GM06990 (cell line): Measurements from ENCODE around the gene SRP68.
"Not testable (repeated sequence)": the region's sequence is repeated elsewhere in the genome, so short reads cannot be mapped to it uniquely, and the experiment has no call there.

Experiments
- DNase-seq: peaks from one replicate; pipeline ENCODE4 v3.0.0-alpha.2; 2011; ENCODE audit not compliant: insufficient read length; ENCODE audit errors: extremely low read depth
- H3K27me3 ChIP-seq: replicated peaks from 2 replicates; pipeline ENCODE4 v1.6.0; 2011; ENCODE audit warnings: low read length; ENCODE audit not compliant: control insufficient read depth, insufficient read depth
- H3K36me3 ChIP-seq: 2 replicates; pipeline ENCODE4 v1.5.1; 2011; ENCODE audit warnings: low read length; ENCODE audit not compliant: control insufficient read depth, insufficient read depth
- H3K4me3 ChIP-seq: replicated peaks from 2 replicates; pipeline ENCODE4 v1.5.1; 2011; ENCODE audit warnings: low read depth, mild to moderate bottlenecking, control low read depth, low read length
- CTCF ChIP-seq: IDR thresholded peaks from 2 replicates; pipeline ENCODE4 v1.5.1; 2011; ENCODE audit warnings: low read length, control low read depth, mild to moderate bottlenecking, inconsistent platforms; ENCODE audit not compliant: insufficient read depth, poor library complexity, severe bottlenecking

The SRP68 gene

DNA sequence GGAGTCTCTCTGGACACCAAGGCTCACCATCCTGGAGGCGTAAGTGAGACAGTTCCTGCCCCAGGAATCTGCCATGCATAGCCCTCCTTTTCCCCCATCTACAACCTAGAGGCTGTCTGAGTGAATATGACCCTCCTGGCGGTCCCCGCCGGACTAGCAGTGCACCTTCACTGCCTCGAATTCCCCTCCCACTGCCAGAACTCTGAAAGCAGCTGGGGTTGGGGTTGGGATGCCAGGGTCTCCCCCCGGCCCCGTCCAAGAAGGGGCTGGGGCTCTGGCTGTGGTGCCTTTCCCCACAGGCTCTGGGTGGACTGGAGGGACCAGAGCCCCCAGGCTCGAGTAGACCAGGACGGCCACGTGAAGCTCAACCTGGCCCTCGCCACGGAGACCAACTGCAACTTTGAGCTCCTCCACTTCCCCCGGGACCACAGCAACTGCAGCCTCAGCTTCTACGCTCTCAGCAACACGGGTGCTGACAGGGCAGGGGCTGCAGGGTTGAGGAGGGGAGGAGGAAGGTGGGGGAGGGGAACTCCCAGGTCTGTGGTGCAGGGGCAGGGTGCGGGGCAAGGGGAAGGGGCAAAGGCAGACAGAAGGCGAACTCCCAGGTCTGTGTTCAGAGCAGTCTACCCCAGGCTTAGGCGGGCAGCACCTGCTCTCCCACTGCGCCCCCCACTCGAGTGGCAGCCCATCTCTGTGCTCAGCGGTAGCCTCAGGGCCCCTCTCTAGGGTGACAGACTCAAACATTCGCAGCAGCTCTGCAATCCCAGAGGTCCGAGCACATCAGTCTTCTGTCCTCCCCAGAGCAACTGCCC, 7.8 kb upstream of the SRP68 start:
- Histone ChIP-seq H3K4me3 (no peak overlapping the region), H3K27me3 (peaks cover 9% of the 10 kb centered on the region), H3K36me3 (peaks cover 8% of the 10 kb centered on the region)
- no peak for TF ChIP-seq CTCF
- no peak for DNase-seq

DNA sequence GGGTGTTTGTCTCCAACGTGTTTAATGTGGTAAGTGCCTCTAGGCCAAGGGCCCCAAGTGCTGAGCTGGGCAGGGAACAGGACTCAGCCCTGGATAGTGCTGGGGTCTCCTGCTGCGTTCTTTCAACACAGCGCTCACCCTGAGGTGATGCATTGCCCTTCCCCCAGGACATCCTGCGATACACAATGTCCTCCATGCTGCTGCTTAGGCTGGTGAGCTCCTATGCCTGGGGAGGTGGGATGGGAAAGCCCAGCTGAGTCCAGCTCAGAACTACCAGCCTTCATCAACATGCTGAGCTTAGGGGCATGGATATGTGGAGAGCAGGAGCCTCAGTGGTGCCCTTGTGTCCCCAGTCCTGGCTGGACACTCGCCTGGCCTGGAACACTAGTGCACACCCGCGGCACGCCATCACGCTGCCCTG, 7.2 kb upstream of the SRP68 start:
- TF ChIP-seq CTCF, result no peak
- H3K4me3 ChIP-seq, result no peak overlapping the region
- H3K27me3 ChIP-seq, result peaks cover 9% of the 10 kb centered on the region
- no peak for DNase-seq
- peaks cover 8% of the 10 kb centered on the region for H3K36me3 ChIP-seq

GRCh38 chr17:76078860-76079534, 6.7 kb upstream of the SRP68 start, which contains the start of gene ZACN:
Gene ZACN (plus strand): TSS chr17:76079182. CDS start chr17:76079265, 83 bp downstream.
- DNase-seq, result no peak
- Histone ChIP-seq H3K36me3 (peaks cover 7% of the 10 kb centered on the region), H3K4me3 (no peak within 1 kb of the TSS), H3K27me3 (peaks cover 9% of the 10 kb centered on the region)
- no peak for TF ChIP-seq CTCF

DNA sequence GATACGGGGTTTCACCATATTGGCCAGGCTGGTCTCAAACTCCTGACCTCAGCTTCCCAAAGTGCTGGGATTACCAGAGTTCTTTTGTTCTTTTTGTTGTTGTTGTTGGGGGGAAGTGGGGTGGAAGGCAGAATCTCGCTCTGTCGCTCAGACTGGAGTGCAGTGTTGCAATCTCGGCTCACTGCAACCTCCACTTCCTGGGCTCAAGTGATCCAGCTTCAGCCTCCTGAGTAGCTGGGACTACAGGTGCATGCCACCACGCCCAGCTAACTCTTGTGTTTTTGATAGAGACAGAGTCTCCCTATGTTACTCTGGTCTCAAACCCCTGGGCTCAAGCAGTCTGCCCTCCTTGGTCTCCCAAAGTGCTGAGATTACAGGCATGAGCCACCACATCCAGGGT, 6.1 kb upstream of the SRP68 start:
- H3K36me3 ChIP-seq, H3K4me3 ChIP-seq, H3K27me3 ChIP-seq, DNase-seq: not testable (repeated sequence)

GRCh38 chr17:76077584-76078110, 5.3 kb upstream of the SRP68 start:
- H3K4me3 ChIP-seq, result no peak overlapping the region
- DNase-seq, result no peak

More at GRCh38 chr17:76077584-76078110, 5.3 kb upstream of the SRP68 start:
- no peak for TF ChIP-seq CTCF
- Histone ChIP-seq H3K36me3 (no peaks in the 10 kb centered on the region; the same call in none of the 2 replicates), H3K27me3 (peaks cover 9% of the 10 kb centered on the region)
